22Rv1 (cell line): ENCODE measurements around the gene HIC1.

Experiments
- H3K27ac ChIP-seq: fragments of 450-650 bp; 2 replicates; pipeline ENCODE4 v1.5.1; 2017
- CTCF ChIP-seq: fragments of 450-650 bp; IDR thresholded peaks from 2 replicates; pipeline ENCODE4 v1.5.1; 2017; ENCODE audit warnings: mild to moderate bottlenecking
- ZFX ChIP-seq: fragments of 450-650 bp; IDR thresholded peaks from 2 replicates; pipeline ENCODE4 v1.6.1; 2017; ENCODE audit warnings: antibody characterized with exemption, borderline replicate concordance

HIC1 gene

GRCh38 chr17:2076087-2076984, 21.4 kb downstream of the HIC1 start:
- TF ChIP-seq ZFX (no peak), CTCF (no peak)
- no peak overlapping the region for H3K27ac ChIP-seq

DNA sequence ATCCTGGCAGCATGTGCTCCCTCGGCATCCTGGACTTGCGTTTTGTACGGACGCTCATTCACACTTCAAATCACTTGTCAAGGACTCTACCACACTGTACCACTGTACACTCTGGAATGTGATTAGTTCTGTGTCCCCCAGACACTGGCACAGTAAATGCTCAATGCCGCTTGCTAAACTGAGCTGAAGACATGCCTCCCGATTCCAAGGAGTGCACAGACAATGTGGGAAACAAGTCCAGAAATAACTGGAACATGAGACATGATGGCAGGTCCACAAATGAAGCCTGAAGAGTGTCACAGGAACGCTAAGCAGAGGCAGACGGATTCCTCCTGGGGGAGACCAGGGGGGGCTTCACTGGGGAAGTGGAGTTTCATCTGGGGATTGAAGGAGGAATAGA, 22.1 kb downstream of the HIC1 start:
- no peak for TF ChIP-seq ZFX
- TF ChIP-seq CTCF, result no peak
- H3K27ac ChIP-seq, result no peak overlapping the region

DNA sequence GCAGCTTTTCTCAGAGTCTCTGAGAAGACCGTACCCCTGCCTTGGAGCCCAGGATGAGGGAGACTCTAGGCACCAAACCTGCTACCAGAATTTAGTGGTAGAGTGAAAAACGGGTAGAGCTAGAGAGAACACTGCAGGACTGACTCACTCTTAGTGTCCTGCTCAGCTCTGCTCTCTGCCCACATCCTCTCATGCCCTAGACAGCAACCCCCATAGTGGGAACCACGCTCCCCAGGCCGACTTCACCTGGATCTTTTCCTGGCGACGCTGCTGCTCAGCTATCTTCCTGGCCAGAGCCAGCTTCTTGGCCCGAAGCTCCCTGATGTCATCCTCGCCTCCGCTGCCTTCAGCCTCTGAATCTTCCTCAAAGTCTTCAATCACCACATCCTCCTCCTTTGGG, 26.7 kb downstream of the HIC1 start:
- TF ChIP-seq CTCF (no peak), ZFX (no peak)
- H3K27ac ChIP-seq, result no peak overlapping the region

- H3K27ac ChIP-seq, result no peak overlapping the region
- TF ChIP-seq CTCF, result no peak
- no peak for TF ChIP-seq ZFX
Observed at GRCh38 chr17:2082003-2082781, 27.3 kb downstream of the HIC1 start.

GRCh38 chr17:2083613-2084035, 28.7 kb downstream of the HIC1 start:
- no peak overlapping the region for H3K27ac ChIP-seq

DNA sequence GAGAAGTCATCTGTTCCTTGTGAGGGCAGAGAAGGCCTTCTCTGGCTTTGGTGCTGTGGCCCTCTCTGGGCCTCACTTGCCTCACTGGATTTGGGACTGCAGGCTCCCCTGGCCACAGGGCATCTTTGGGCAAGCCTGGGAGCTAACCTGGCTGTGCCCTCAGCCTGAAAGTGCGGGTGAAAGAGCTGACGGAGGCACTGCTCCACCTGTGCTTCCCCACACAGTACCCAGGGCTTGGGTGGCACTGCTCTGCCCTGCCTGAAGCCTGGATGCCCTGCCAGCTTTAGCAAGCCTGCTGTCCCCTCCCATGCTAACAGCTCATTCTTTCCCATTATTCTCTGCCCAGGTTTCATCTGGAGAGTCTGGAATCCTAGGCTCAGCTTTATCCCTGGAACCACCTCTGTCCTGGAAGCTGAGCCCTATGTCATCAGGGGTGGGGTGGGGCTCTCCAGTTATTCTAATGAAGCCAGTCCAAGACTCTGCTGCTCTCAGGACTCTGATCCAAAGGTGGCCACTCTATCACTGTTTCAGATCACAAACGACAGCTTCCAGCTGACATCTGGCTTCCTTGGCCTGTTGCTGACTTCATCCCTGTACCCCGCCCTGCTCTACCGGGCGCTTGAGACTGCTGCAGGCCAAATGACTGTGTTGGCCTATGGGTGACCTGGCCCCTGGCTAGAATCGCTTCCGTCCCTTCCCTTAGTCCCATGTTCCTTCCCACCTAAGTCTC, 29.3 kb downstream of the HIC1 start:
- H3K27ac ChIP-seq, result no peak overlapping the region
- no peak for TF ChIP-seq CTCF
- no peak for TF ChIP-seq ZFX

More at GRCh38 chr17:2083613-2084035, 28.7 kb downstream of the HIC1 start:
- TF ChIP-seq CTCF, result no peak
- no peak for TF ChIP-seq ZFX
